Activated B cell treated with CpG ODN at 0.5 μM for 24 hours (primary cell): Measurements from ENCODE around the gene SUCNR1. TPM values are rescaled to one million over a fixed set of nuclear protein-coding genes. Genes with fewer than 3 reads are reported as not detected.
"Not testable (repeated sequence)": the region's sequence is repeated elsewhere in the genome, so short reads cannot be mapped to it uniquely, and the experiment has no call there.

Source experiments
- ATAC-seq: fragments of 200-7000 bp; cut with Tn5 transposase; one replicate; pipeline ENCODE4 v1.10.0; 2021; ENCODE audit warnings: low read depth, mild to moderate bottlenecking, moderate library complexity
- CTCF ChIA-PET: fragments of 350-600 bp; sonication (Branson Sonifier 250); formaldehyde crosslinking; loops from one replicate; lab custom pipeline; 2021; ENCODE audit warnings: antibody characterized with exemption; lab: Charles Lee
- POLR2A ChIA-PET: fragments of 350-600 bp; sonication (Branson Sonifier 250); formaldehyde crosslinking; loops from one replicate; lab custom pipeline; 2021; ENCODE audit warnings: antibody characterized with exemption; lab: Charles Lee
- DNase-seq: peaks from one replicate; pipeline ENCODE4 v3.0.0; 2022
- H3K27ac Mint-ChIP-seq: one replicate; pipeline ENCODE4 v1.8.0; 2020; ENCODE audit warnings: mixed read lengths
- H3K27me3 Mint-ChIP-seq: one replicate; pipeline ENCODE4 v1.8.0; 2021; ENCODE audit warnings: mixed read lengths
- H3K36me3 Mint-ChIP-seq: one replicate; pipeline ENCODE4 v1.8.0; 2021; ENCODE audit warnings: low read depth, mixed read lengths
- H3K4me1 Mint-ChIP-seq: one replicate; pipeline ENCODE4 v1.8.0; 2021; ENCODE audit warnings: mixed read lengths
- H3K4me3 Mint-ChIP-seq: one replicate; pipeline ENCODE4 v1.8.0; 2020; ENCODE audit warnings: mild to moderate bottlenecking, mixed read lengths
- H3K9me3 Mint-ChIP-seq: one replicate; pipeline ENCODE4 v1.8.0; 2020; ENCODE audit warnings: mixed read lengths
- CTCF ChIP-seq: fragments of 200-600 bp; IDR thresholded peaks from one replicate; pipeline ENCODE4 v1.8.0; 2022; ENCODE audit warnings: antibody characterized with exemption, mild to moderate bottlenecking
- intact Hi-C: fragments of 100-400 bp; cut with micrococcal nuclease; formaldehyde crosslinking; loops from one replicate; pipeline ENCODE4 v1.15.1; 2024
- total RNA-seq: library from RNA; stranded (reverse); gene quantifications from 2 replicates; pipeline ENCODE4 v1.2.3, GENCODE V29; 2022

The SUCNR1 gene
- total RNA-seq, 1 donor from 2014 or later = not detected

- no peaks in the 10 kb centered on the region for H3K9me3 Mint-ChIP-seq
- no peaks in the 10 kb centered on the region for H3K27me3 Mint-ChIP-seq
- CTCF ChIA-PET = no interaction called here
- POLR2A ChIA-PET = no interaction called here
- no peak overlapping the region for H3K4me3 Mint-ChIP-seq
- no peaks in the 10 kb centered on the region for H3K36me3 Mint-ChIP-seq
- no peak overlapping the region for H3K27ac Mint-ChIP-seq
- ATAC-seq (no peak), DNase-seq (no peak)
- no peaks in the 10 kb centered on the region for H3K4me1 Mint-ChIP-seq
- intact Hi-C loops = no loop called here
- TF ChIP-seq CTCF = no peak
These were observed 50.5 kb downstream of the SUCNR1 start for GRCh38 chr3:151923901-151924300.

- no peak for ATAC-seq
- TF ChIP-seq CTCF = no peak
- Mint-ChIP-seq H3K4me1 (no peaks in the 10 kb centered on the region), H3K4me3 (no peak overlapping the region), H3K27ac (no peak overlapping the region), H3K27me3 (no peaks in the 10 kb centered on the region), H3K36me3 (no peaks in the 10 kb centered on the region), H3K9me3 (no peaks in the 10 kb centered on the region)
- intact Hi-C loops = no loop called here
- no peak for DNase-seq
- POLR2A ChIA-PET = no interaction called here
- CTCF ChIA-PET = no interaction called here
These were observed 51.3 kb downstream of the SUCNR1 start for GRCh38 chr3:151924753-151925152.

GRCh38 chr3:151925419-151925818, 52.0 kb downstream of the SUCNR1 start:
- H3K9me3 Mint-ChIP-seq = no peaks in the 10 kb centered on the region
- no peak overlapping the region for H3K4me3 Mint-ChIP-seq
- H3K27me3 Mint-ChIP-seq = peaks cover 2% of the 10 kb centered on the region
- intact Hi-C loops = no loop called here
- DNase-seq (no peak), ATAC-seq (no peak)
- TF ChIP-seq CTCF = no peak
- CTCF ChIA-PET = no interaction called here
- no peaks in the 10 kb centered on the region for H3K4me1 Mint-ChIP-seq
- no peak overlapping the region for H3K27ac Mint-ChIP-seq
- H3K36me3 Mint-ChIP-seq = no peaks in the 10 kb centered on the region
- POLR2A ChIA-PET = no interaction called here

- Mint-ChIP-seq H3K36me3 (no peaks in the 10 kb centered on the region), H3K27me3 (peaks cover 5% of the 10 kb centered on the region), H3K9me3 (no peaks in the 10 kb centered on the region), H3K27ac (no peak overlapping the region), H3K4me3 (no peak overlapping the region), H3K4me1 (no peaks in the 10 kb centered on the region)
- no peak for TF ChIP-seq CTCF
- CTCF ChIA-PET = no interaction called here
- DNase-seq (no peak), ATAC-seq (no peak)
- POLR2A ChIA-PET = no interaction called here
- intact Hi-C loops = no loop called here
These were observed 52.4 kb downstream of the SUCNR1 start for GRCh38 chr3:151925876-151926275.

- no peaks in the 10 kb centered on the region for H3K4me1 Mint-ChIP-seq
- no peak overlapping the region for H3K27ac Mint-ChIP-seq
- peaks cover 5% of the 10 kb centered on the region for H3K27me3 Mint-ChIP-seq
- ChIA-PET POLR2A (no interaction called here), CTCF (no interaction called here)
- H3K36me3 Mint-ChIP-seq = no peaks in the 10 kb centered on the region
- TF ChIP-seq CTCF = no peak
- intact Hi-C loops = no loop called here
- ATAC-seq (no peak), DNase-seq (no peak)
- no peaks in the 10 kb centered on the region for H3K9me3 Mint-ChIP-seq
- H3K4me3 Mint-ChIP-seq = no peak overlapping the region
These were observed 53.5 kb downstream of the SUCNR1 start for GRCh38 chr3:151926956-151927355.

GRCh38 chr3:151927915-151928525, 54.6 kb downstream of the SUCNR1 start:
- H3K36me3 Mint-ChIP-seq, H3K27ac Mint-ChIP-seq, H3K27me3 Mint-ChIP-seq, H3K4me1 Mint-ChIP-seq, H3K9me3 Mint-ChIP-seq, ATAC-seq, CTCF ChIA-PET, H3K4me3 Mint-ChIP-seq, DNase-seq, POLR2A ChIA-PET, intact Hi-C loops: not testable (repeated sequence)
